ENCODE measurements around the gene GNG13.

DNA sequence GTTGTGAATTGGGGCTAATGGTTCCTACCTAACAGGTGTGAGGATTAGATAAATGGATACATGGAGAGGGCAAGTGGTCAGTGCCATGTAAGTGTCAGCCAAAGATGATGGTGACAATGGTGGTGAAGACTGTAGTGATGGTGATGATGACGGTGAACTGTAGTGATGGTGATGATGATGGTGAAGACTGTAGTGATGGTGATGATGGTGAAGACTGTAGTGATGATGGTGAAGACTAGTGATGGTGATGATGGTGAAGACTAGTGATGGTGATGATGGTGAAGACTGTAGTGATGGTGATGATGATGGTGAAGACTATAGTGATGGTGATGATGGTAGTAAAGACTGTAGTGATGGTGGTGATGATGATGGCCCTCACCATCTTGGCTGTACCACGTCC lies 18.1 kb upstream of the GNG13 start:
- TF ChIP-seq, protein P1, sequence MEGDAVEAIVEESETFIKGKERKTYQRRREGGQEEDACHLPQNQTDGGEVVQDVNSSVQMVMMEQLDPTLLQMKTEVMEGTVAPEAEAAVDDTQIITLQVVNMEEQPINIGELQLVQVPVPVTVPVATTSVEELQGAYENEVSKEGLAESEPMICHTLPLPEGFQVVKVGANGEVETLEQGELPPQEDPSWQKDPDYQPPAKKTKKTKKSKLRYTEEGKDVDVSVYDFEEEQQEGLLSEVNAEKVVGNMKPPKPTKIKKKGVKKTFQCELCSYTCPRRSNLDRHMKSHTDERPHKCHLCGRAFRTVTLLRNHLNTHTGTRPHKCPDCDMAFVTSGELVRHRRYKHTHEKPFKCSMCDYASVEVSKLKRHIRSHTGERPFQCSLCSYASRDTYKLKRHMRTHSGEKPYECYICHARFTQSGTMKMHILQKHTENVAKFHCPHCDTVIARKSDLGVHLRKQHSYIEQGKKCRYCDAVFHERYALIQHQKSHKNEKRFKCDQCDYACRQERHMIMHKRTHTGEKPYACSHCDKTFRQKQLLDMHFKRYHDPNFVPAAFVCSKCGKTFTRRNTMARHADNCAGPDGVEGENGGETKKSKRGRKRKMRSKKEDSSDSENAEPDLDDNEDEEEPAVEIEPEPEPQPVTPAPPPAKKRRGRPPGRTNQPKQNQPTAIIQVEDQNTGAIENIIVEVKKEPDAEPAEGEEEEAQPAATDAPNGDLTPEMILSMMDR (IDR thresholded peaks at IDR 0.05): no peak
- no peak for TF ChIP-seq POLR2AphosphoS5 (IDR thresholded peaks at IDR 0.05; ENCODE audit: low read depth, low read length)
- no peak for TF ChIP-seq SIN3A (IDR thresholded peaks at IDR 0.05; ENCODE audit: borderline replicate concordance, insufficient read depth, low read depth, low read length)
- TF ChIP-seq, protein P2, sequence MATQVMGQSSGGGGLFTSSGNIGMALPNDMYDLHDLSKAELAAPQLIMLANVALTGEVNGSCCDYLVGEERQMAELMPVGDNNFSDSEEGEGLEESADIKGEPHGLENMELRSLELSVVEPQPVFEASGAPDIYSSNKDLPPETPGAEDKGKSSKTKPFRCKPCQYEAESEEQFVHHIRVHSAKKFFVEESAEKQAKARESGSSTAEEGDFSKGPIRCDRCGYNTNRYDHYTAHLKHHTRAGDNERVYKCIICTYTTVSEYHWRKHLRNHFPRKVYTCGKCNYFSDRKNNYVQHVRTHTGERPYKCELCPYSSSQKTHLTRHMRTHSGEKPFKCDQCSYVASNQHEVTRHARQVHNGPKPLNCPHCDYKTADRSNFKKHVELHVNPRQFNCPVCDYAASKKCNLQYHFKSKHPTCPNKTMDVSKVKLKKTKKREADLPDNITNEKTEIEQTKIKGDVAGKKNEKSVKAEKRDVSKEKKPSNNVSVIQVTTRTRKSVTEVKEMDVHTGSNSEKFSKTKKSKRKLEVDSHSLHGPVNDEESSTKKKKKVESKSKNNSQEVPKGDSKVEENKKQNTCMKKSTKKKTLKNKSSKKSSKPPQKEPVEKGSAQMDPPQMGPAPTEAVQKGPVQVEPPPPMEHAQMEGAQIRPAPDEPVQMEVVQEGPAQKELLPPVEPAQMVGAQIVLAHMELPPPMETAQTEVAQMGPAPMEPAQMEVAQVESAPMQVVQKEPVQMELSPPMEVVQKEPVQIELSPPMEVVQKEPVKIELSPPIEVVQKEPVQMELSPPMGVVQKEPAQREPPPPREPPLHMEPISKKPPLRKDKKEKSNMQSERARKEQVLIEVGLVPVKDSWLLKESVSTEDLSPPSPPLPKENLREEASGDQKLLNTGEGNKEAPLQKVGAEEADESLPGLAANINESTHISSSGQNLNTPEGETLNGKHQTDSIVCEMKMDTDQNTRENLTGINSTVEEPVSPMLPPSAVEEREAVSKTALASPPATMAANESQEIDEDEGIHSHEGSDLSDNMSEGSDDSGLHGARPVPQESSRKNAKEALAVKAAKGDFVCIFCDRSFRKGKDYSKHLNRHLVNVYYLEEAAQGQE (IDR thresholded peaks at IDR 0.05; ENCODE audit: insufficient read depth in 1 of 2, low read depth in 2 of 2, low read length in 1 of 2): no peak
- no peak for TF ChIP-seq TCF7L2 (IDR thresholded peaks at IDR 0.05; ENCODE audit: low read depth, low read length)

All from Panc1 (cell line).